Measurements from ENCODE around the gene ITGB2. TPM values are rescaled to one million over a fixed set of nuclear protein-coding genes. Genes with fewer than 3 reads are reported as not detected.

The ITGB2 gene
- total and polyA plus RNA-seq, 12 donors = 6.3 to 249 (median 98.9) TPM

GRCh38 chr21:44891631-44892031, 29.1 kb downstream of the ITGB2 start:
- Histone ChIP-seq H3K4me3 (no peak overlapping the region), H3K9me3 (replicated peaks in 1 of 3) (no peaks in the 10 kb centered on the region), H3K27ac (no peak overlapping the region), H3K27me3 (no peaks in the 10 kb centered on the region), H3K4me1 (replicated peaks in 1 of 2) (no peaks in the 10 kb centered on the region), H3K36me3 (replicated peaks in 1 of 2) (no peaks in the 10 kb centered on the region)
- 81 to 87% (median 84%) methylated on average over 10 to 15 of the region's 15 CpGs; no CpG with 5 or more reads in 1 of the 4 donors for WGBS, 4 donors
- DNase-seq = no peak
- intact Hi-C loops (cut with DNase I) = loop anchor here in 1 of 2 donors (5.0 kb wide), 1 partner anchor 241 kb away; no protein-coding TSS in a partner anchor
- TF ChIP-seq CTCF (IDR thresholded peaks at IDR 0.05) (no peak), POLR2A (IDR thresholded peaks at IDR 0.05) (no peak)

- intact Hi-C loops (cut with DNase I) = loop anchor here in 1 of 2 donors (5.0 kb wide), 1 partner anchor 241 kb away; no protein-coding TSS in a partner anchor
- peak in 1 of 6 experiments; percentile 1 for TF ChIP-seq CTCF (IDR thresholded peaks at IDR 0.05)
- no peak for TF ChIP-seq POLR2A (IDR thresholded peaks at IDR 0.05)
- no peak overlapping the region for H3K4me3 ChIP-seq
- no peak overlapping the region for H3K27ac ChIP-seq
- no peaks in the 10 kb centered on the region for H3K36me3 ChIP-seq (replicated peaks in 1 of 2)
- DNase-seq = no peak
- 64 to 86% (median 76%) methylated on average over 2 to 9 of the region's 9 CpGs for WGBS, 4 donors
- no peaks in the 10 kb centered on the region for H3K27me3 ChIP-seq
- H3K4me1 ChIP-seq (replicated peaks in 1 of 2) = no peaks in the 10 kb centered on the region
- H3K9me3 ChIP-seq (replicated peaks in 1 of 3) = no peaks in the 10 kb centered on the region
These were observed 29.6 kb downstream of the ITGB2 start for GRCh38 chr21:44890961-44891541.

- Histone ChIP-seq H3K4me1 (replicated peaks in 1 of 2) (no peaks in the 10 kb centered on the region), H3K27ac (no peak overlapping the region), H3K36me3 (replicated peaks in 1 of 2) (no peaks in the 10 kb centered on the region), H3K9me3 (replicated peaks in 1 of 3) (no peaks in the 10 kb centered on the region), H3K4me3 (no peak overlapping the region), H3K27me3 (no peaks in the 10 kb centered on the region)
- intact Hi-C loops (cut with DNase I) = loop anchor here in 1 of 2 donors (5.0 kb wide), 1 partner anchor 242 kb away; no protein-coding TSS in a partner anchor
- 64 to 83% (median 78%) methylated on average over 10 to 24 of the region's 24 CpGs for WGBS, 4 donors
- TF ChIP-seq CTCF (IDR thresholded peaks at IDR 0.05) (no peak), POLR2A (IDR thresholded peaks at IDR 0.05) (no peak)
- no peak for DNase-seq
These were observed 30.3 kb downstream of the ITGB2 start for GRCh38 chr21:44890338-44890931.

GRCh38 chr21:44889625-44890337, 30.9 kb downstream of the ITGB2 start:
- H3K27ac ChIP-seq = no peak overlapping the region
- no peaks in the 10 kb centered on the region for H3K27me3 ChIP-seq
- H3K4me1 ChIP-seq (replicated peaks in 1 of 2) = no peaks in the 10 kb centered on the region
- DNase-seq = no peak
- WGBS, 4 donors = 81 to 94% (median 92%) methylated on average over 12 to 29 of the region's 29 CpGs
- no peaks in the 10 kb centered on the region for H3K36me3 ChIP-seq (replicated peaks in 1 of 2)
- no peak for TF ChIP-seq CTCF (IDR thresholded peaks at IDR 0.05)
- TF ChIP-seq POLR2A (IDR thresholded peaks at IDR 0.05) = no peak
- H3K9me3 ChIP-seq (replicated peaks in 1 of 3) = no peaks in the 10 kb centered on the region
- intact Hi-C loops (cut with DNase I) = loop anchor here in 1 of 2 donors (5.0 kb wide), 1 partner anchor 243 kb away; no protein-coding TSS in a partner anchor
- no peak overlapping the region for H3K4me3 ChIP-seq
